Neural progenitor cell (in vitro differentiated cells): ENCODE data around the gene CKB. TPM values are rescaled to one million over a fixed set of nuclear protein-coding genes. Genes with fewer than 3 reads are reported as not detected.

ENCODE experiments used
- DNase-seq: peaks from one replicate; pipeline ENCODE4 v3.0.0-alpha.2; 2016; ENCODE audit warnings: low spot score
- H2AFZ ChIP-seq: fragments of 200-600 bp; sonication (generic); replicated peaks from 2 replicates; pipeline ENCODE4 v1.6.1; 2016; ENCODE audit warnings: antibody characterized with exemption
- H3F3A ChIP-seq: fragments of 200-600 bp; sonication (generic); 2 replicates; pipeline ENCODE4 v1.6.1; 2016; ENCODE audit warnings: antibody characterized with exemption, low read depth
- H3K27ac ChIP-seq: fragments of 200-600 bp; sonication (generic); 2 replicates; pipeline ENCODE4 v1.5.1; 2016; ENCODE audit warnings: mild to moderate bottlenecking
- H3K27me3 ChIP-seq: fragments of 200-600 bp; sonication (generic); 2 replicates; pipeline ENCODE4 v1.6.1; 2016; ENCODE audit warnings: mild to moderate bottlenecking, moderate library complexity
- H3K36me3 ChIP-seq: fragments of 200-600 bp; sonication (generic); 2 replicates; pipeline ENCODE4 v1.5.1; 2016
- H3K4me1 ChIP-seq: fragments of 200-600 bp; sonication (generic); 2 replicates; pipeline ENCODE4 v1.6.1; 2016; ENCODE audit warnings: mixed run types
- H3K4me2 ChIP-seq: fragments of 200-600 bp; sonication (generic); 2 replicates; pipeline ENCODE4 v1.6.1; 2016
- H3K4me3 ChIP-seq: fragments of 200-600 bp; sonication (generic); 2 replicates; pipeline ENCODE4 v1.5.1; 2016
- H3K79me2 ChIP-seq: fragments of 200-600 bp; sonication (generic); 2 replicates; pipeline ENCODE4 v1.6.1; 2016; ENCODE audit warnings: low read depth
- H3K9ac ChIP-seq: fragments of 200-600 bp; sonication (generic); 2 replicates; pipeline ENCODE4 v1.6.1; 2016
- H3K9me3 ChIP-seq: fragments of 200-600 bp; sonication (generic); 2 replicates; pipeline ENCODE4 v1.5.1; 2016; ENCODE audit warnings: low read depth
- H4K20me1 ChIP-seq: fragments of 200-600 bp; sonication (generic); 2 replicates; pipeline ENCODE4 v1.6.1; 2016; ENCODE audit warnings: low read depth
- H3K27ac Mint-ChIP-seq: 3 replicates; pipeline ENCODE4 v1.8.0; 2021; ENCODE audit warnings: mixed read lengths
- H3K27me3 Mint-ChIP-seq: 2 replicates; pipeline ENCODE4 v1.8.0; 2022; ENCODE audit warnings: low read depth, mild to moderate bottlenecking, inconsistent platforms, moderate library complexity, mixed read lengths; ENCODE audit not compliant: insufficient read depth
- H3K36me3 Mint-ChIP-seq: 3 replicates; pipeline ENCODE4 v1.8.0; 2021; ENCODE audit warnings: mixed read lengths
- H3K4me1 Mint-ChIP-seq: 3 replicates; pipeline ENCODE4 v1.8.0; 2021; ENCODE audit warnings: mixed read lengths
- H3K4me3 Mint-ChIP-seq: 3 replicates; pipeline ENCODE4 v1.8.0; 2021; ENCODE audit warnings: mild to moderate bottlenecking, moderate library complexity, mixed read lengths
- H3K9me3 Mint-ChIP-seq: 3 replicates; pipeline ENCODE4 v1.8.0; 2020; ENCODE audit warnings: mixed read lengths
- EZH2 ChIP-seq: fragments of 200-600 bp; sonication (generic); IDR thresholded peaks from 2 replicates; pipeline ENCODE4 v1.6.1; 2017; ENCODE audit warnings: antibody characterized with exemption, mild to moderate bottlenecking, moderate library complexity
- EZH2phosphoT487 ChIP-seq: fragments of 200-600 bp; sonication (generic); IDR thresholded peaks from 2 replicates; pipeline ENCODE4 v1.6.1; 2017; ENCODE audit warnings: antibody characterized with exemption
- total RNA-seq: library from RNA; depleted of rRNA; stranded (reverse); fragments of >200 nt; gene quantifications from 2 replicates; pipeline ENCODE4 v1.2.3, GENCODE V29; 2015; ENCODE audit warnings: low replicate concordance
- TF ChIP-seq, protein P1 (sequence below): fragments of 200-600 bp; sonication (generic); IDR thresholded peaks from 2 replicates; pipeline ENCODE4 v1.5.1; 2017; ENCODE audit warnings: antibody characterized with exemption, mild to moderate bottlenecking

The CKB gene
- total RNA-seq, 1 donor from 2014 or later, result 54.2 TPM

DNA sequence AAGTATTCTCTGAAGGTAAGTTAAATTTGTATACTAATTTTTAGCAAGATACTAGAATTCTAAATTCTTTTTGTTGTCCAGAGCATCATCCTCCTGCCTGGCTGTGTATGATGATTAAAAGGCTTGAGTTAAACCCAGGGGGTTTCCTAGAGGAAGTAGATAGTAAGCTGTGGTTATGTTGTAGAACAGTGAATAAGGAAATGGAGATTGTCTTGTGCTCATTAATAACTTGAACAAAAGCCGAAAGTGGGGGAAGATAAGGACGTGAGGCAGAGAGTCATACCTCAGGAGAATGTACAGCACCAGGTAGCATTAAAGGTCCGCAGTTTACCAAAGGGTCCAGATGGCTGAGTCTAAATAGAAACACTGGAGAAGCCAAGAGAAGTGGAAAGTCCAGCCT lies 42.0 kb downstream of the CKB start:
- no peak overlapping the region for H3K27ac Mint-ChIP-seq
- H3K4me1 Mint-ChIP-seq, result no peaks in the 10 kb centered on the region
- Histone ChIP-seq H3K27me3 (no peaks in the 10 kb centered on the region), H3F3A (peaks cover 5% of the 10 kb centered on the region), H3K4me3 (no peak overlapping the region), H3K36me3 (peaks cover 19% of the 10 kb centered on the region), H4K20me1 (no peaks in the 10 kb centered on the region), H3K9ac (no peak overlapping the region), H2AFZ (no peak overlapping the region), H3K4me2 (no peak overlapping the region), H3K9me3 (no peaks in the 10 kb centered on the region), H3K27ac (no peak overlapping the region), H3K79me2 (no peaks in the 10 kb centered on the region), H3K4me1 (no peaks in the 10 kb centered on the region)
- H3K36me3 Mint-ChIP-seq, result peaks cover 33% of the 10 kb centered on the region
- H3K9me3 Mint-ChIP-seq, result no peaks in the 10 kb centered on the region
- DNase-seq, result no peak
- no peak overlapping the region for H3K4me3 Mint-ChIP-seq
- no peaks in the 10 kb centered on the region for H3K27me3 Mint-ChIP-seq
- TF ChIP-seq, protein P1, sequence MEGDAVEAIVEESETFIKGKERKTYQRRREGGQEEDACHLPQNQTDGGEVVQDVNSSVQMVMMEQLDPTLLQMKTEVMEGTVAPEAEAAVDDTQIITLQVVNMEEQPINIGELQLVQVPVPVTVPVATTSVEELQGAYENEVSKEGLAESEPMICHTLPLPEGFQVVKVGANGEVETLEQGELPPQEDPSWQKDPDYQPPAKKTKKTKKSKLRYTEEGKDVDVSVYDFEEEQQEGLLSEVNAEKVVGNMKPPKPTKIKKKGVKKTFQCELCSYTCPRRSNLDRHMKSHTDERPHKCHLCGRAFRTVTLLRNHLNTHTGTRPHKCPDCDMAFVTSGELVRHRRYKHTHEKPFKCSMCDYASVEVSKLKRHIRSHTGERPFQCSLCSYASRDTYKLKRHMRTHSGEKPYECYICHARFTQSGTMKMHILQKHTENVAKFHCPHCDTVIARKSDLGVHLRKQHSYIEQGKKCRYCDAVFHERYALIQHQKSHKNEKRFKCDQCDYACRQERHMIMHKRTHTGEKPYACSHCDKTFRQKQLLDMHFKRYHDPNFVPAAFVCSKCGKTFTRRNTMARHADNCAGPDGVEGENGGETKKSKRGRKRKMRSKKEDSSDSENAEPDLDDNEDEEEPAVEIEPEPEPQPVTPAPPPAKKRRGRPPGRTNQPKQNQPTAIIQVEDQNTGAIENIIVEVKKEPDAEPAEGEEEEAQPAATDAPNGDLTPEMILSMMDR, result no peak
- TF ChIP-seq EZH2 (no peak), EZH2phosphoT487 (no peak)

DNA sequence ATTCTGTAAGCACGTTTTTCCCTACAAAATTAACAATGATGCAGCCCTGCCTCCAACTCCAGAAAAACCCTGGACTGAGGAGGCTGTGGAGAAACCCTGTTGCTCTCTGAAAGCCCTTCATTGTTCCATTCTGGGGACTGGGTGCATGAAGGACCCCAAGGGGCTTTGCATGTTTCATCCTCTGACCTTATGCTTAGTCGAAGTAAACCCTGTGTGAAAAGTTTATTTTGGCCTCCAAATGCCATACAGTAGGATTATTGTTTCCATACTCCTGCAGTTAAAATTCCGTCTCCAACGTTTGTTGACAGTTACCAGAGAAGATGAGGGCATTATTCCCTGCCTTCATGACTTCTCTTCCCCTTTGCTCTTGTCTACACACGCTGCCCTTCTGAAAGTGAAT lies 46.0 kb downstream of the CKB start:
- Histone ChIP-seq H3K4me2 (no peak overlapping the region), H3K27me3 (no peaks in the 10 kb centered on the region), H2AFZ (no peak overlapping the region), H3K4me1 (no peaks in the 10 kb centered on the region), H3K36me3 (peaks cover 14% of the 10 kb centered on the region), H3K9ac (no peak overlapping the region), H3F3A (peaks cover 5% of the 10 kb centered on the region), H3K9me3 (no peaks in the 10 kb centered on the region), H3K27ac (no peak overlapping the region), H4K20me1 (no peaks in the 10 kb centered on the region), H3K4me3 (no peak overlapping the region), H3K79me2 (no peaks in the 10 kb centered on the region)
- TF ChIP-seq EZH2 (no peak), EZH2phosphoT487 (no peak)
- TF ChIP-seq, protein P1, result no peak
- H3K36me3 Mint-ChIP-seq, result peaks cover 42% of the 10 kb centered on the region
- no peak for DNase-seq
- no peaks in the 10 kb centered on the region for H3K9me3 Mint-ChIP-seq
- peaks cover 2% of the 10 kb centered on the region for H3K27me3 Mint-ChIP-seq
- no peaks in the 10 kb centered on the region for H3K4me1 Mint-ChIP-seq
- no peak overlapping the region for H3K4me3 Mint-ChIP-seq
- no peak overlapping the region for H3K27ac Mint-ChIP-seq

DNA sequence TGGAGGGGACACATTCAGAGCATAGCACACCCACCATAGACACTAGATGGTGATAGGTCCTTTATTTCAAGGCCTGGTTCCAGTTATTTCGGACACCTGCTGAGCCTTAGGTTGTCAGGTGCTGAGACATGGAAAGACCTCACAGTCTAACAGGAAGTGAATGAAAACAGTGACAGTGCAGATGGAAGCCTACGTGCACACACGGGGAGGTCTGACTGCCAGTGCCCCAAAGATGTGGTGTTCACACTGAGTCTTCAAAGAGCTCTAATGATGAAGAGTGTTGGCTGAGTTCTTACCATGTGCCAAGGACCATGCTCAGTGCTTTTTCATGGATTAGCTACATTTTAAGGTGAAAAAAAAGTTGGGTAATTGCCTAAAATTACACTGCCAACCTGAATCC lies 46.6 kb downstream of the CKB start:
- Histone ChIP-seq H3K36me3 (peaks cover 11% of the 10 kb centered on the region), H3K79me2 (no peaks in the 10 kb centered on the region), H2AFZ (no peak overlapping the region)

More for the DNA sequence above, 46.6 kb downstream of the CKB start:
- no peak for DNase-seq
- Mint-ChIP-seq H3K27ac (no peak overlapping the region), H3K4me1 (no peaks in the 10 kb centered on the region), H3K27me3 (peaks cover 2% of the 10 kb centered on the region), H3K36me3 (peaks cover 41% of the 10 kb centered on the region), H3K9me3 (no peaks in the 10 kb centered on the region), H3K4me3 (no peak overlapping the region)
- Histone ChIP-seq H3K9ac (no peak overlapping the region), H3K4me3 (no peak overlapping the region), H3K4me2 (no peak overlapping the region), H3K9me3 (no peaks in the 10 kb centered on the region), H3F3A (peaks cover 5% of the 10 kb centered on the region), H3K27ac (no peak overlapping the region), H3K27me3 (no peaks in the 10 kb centered on the region), H4K20me1 (no peaks in the 10 kb centered on the region), H3K4me1 (no peaks in the 10 kb centered on the region)
- TF ChIP-seq EZH2 (no peak), EZH2phosphoT487 (no peak)
- TF ChIP-seq, protein P1, result no peak
